Measurements from ENCODE around the gene TFE3. TPM values are rescaled to one million over a fixed set of nuclear protein-coding genes. Genes with fewer than 3 reads are reported as not detected.

TFE3 gene, protein sequence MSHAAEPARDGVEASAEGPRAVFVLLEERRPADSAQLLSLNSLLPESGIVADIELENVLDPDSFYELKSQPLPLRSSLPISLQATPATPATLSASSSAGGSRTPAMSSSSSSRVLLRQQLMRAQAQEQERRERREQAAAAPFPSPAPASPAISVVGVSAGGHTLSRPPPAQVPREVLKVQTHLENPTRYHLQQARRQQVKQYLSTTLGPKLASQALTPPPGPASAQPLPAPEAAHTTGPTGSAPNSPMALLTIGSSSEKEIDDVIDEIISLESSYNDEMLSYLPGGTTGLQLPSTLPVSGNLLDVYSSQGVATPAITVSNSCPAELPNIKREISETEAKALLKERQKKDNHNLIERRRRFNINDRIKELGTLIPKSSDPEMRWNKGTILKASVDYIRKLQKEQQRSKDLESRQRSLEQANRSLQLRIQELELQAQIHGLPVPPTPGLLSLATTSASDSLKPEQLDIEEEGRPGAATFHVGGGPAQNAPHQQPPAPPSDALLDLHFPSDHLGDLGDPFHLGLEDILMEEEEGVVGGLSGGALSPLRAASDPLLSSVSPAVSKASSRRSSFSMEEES
- 27.9 TPM for total RNA-seq

DNA sequence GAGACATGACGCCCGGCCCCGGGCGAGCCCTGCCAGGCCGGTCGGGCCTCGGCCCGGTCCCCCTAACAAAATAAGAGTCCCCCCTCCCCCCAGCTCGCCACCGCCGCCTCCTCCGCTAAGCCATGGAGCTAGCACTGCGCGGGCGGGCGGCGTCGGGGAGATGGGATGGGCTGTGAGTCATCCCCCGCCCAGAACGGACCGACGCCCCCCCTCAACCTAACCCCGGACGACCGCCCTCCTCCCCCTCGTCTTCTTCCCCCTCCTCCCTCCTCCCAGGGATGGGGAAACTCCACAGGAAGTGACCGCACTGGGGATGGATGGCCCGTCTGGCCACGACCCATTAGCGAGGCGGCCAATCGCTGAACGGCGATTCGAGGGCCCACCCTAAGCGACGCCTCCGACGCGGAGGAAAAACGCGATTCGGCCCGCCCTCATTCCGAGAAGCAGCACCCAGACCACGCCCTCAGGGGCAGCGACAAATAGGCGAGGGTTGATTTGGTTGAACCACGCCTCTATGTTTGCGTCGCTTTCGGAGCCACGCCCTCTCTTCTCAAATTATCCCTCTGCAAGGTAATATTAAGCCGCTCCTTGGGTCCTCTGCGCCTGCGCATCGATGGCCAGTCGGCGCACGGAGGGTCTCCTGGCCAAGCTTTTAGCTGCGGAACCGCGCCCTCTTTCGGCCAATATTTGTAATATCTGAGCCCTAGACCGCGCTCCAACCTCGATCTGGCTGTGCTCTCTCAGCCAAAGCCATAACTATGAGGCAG is at the start of gene TFE3:
TFE3 (minus strand) TSS at position 138 of the 767 bp plus-strand sequence; CDS start at position 7, 131 bp downstream.

DNA sequence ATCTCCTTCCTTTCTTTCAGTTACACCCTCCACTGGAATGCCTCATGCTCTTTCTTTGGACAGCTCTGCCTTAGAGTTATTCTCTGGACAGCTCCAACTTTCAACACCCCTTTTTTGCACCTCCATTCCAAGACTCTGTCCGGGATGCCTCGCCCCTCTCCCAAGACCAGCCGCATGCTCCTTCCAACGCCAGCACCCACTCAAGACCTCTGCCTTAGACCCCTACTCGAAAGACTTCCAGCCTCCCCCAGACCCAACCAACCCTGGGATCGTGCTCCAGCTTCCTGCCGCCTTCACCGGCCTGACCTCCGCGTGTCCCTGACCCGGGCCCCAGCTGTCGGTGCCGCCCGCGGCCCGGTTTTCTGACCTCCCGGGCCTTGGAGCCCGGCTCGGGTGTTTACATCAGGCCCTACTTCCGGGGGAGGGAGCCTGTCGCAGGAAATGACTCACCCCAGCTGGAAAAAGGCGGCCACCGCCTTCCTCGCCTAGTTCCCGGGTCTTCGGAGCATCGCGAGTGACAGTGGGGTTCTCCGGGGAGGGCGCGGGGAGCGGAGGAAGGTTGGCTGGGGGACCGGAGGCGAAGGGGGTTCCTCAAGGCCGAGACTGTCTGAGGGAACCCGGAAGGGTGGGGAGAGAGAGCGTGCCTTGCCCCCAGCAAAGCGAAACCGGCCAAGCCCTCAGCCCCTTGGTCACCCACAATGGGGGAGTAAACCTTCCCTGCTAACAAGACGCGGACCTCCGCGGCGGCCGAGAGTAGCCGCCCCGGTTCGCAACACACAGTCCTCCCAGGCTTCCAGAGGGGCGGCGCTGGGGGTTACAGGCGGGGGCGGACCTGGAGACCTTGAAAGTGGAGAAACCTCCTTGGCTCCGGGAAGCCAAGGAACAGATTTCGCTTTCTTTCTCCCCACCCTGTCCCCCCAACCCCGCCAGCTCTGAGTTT is 36.6 kb upstream of the TFE3 start, which contains the start of gene WDR45:
WDR45 (minus strand) TSS at position 399 of the 940 bp plus-strand sequence. CDS start 1,792 bp downstream, outside the sequence.

DNA sequence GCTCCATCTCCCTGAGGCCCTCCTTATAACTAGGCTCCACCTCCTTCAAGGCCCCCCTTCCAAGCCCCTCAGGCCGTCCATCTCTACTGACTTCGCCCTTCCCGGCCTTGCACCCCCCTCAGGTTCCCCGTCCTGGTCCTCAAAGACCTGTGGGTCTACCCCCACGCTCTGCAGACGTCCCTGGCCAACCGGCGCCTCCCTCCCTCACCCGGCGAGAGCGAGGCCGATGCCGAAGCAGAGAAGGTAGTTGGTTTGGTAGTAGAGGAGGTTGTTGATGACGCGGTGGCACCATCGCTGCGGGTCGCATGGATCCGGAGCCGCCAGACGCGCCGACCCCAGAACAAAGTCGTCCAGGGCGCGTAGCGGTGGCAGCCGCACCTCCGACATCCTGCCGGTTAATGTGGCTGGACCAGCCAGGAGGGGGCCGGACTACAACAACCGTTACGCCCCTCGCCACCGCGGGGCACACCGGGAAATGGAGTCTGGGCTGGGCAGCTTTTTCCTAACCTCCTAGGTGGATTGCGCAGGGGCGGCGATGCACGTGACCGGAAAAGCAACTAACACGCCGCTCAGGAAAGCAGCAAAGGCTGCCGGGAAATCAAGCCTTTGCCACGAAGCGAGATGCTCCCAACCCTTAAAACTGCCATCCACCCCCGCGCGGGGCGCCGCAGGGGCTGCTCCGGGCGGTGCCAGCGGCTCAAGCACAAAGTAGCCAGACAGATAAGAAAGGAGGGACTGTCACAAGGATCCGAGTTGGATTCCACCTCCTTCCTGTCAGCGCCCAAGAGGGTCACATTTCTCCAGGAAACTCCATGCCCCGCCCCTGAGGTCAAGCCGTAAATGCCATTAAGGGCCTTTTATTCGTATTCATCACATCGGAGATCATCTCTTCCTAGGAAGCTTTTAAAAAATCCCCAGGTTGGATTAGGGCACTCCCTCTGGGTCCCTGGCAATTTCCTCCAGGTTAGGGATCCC is 30.7 kb upstream of the TFE3 start, which contains the start of gene PRAF2:
PRAF2 (minus strand) TSS at position 402 of the 975 bp plus-strand sequence; CDS start at position 387, 15 bp downstream.

DNA sequence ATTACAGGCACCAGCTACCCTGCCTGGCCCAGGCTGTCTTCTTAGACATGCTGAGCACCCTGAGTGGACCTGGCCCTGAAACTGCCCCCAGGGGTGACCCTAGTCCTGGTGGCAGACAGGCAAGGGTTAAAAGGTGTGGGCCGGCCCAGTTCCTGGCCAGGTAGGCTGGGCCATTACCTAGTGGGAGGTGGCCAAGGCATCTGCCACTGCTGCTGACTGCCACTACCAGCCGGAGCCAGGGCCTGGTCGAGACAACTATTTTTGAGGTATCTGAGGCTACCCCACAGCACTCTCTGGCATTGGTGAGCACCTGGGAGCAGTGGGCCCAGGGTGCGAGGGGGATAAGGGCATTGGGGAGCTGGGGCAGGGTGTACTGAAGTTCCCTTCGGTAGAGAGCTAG is 15.6 kb upstream of the TFE3 start, which contains the start of gene CCDC120:
CCDC120 (plus strand) TSS at position 206 of the 400 bp plus-strand sequence. CDS start 3,043 bp downstream, outside the sequence.

DNA sequence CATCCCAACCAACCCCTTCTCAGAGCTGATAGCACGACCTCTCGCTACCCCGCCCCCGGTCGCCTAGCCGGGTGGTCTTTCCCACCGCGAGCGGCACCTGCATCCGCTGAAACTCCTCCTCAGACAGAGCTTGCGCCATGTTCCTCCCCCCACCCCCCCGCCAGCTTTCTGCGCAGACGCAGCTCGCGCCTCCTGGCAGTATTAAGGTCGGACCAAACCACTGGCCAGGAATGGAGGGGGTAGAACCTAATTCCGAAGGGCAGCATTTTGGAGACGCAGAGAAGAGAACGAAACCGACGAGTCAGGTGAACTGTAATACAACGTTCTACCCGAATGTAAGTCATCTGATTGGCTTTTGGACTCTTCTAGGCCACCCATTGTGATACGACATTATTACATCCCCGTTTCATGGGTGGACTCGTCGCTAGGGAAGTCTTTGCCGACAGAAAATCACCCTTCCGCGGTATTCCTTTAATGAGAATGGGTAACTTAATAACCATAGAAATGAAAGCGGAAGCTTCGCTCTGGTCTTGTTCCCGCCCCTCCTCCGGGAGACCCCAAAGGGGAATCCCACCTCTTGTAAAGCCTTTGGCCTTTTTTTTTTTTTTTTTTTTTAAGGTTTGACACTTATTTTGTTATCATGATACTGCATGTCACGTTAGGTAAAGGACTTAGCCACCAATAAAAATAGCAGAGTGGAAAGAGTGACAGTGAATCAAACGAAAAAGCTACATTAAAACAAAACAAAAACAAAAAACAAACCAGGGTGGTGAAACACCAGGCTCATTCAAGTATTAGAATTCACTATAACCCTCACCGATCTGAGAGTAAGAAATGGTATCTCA is 40.8 kb downstream of the TFE3 start, which contains the start of gene GRIPAP1:
GRIPAP1 (minus strand) TSS at position 174 of the 845 bp plus-strand sequence; CDS start at position 139, 35 bp downstream.

Small RNAs within 50 kb of the gene (small RNA-seq; reads per million reads assigned to genes)
- gene RNU4-52P (ENCODE audit: low replicate concordance): not detected

Other genes with a start within 250 kb of the TFE3 start
- gene HDAC6, start 241.3 kb downstream of the TFE3 start, total RNA-seq: 91.3 TPM
- gene ERAS, start 216.8 kb downstream of the TFE3 start, total RNA-seq: not detected
- 38.5 TPM for gene PCSK1N, start 207.7 kb downstream of the TFE3 start, total RNA-seq
- gene TIMM17B, start 145.6 kb downstream of the TFE3 start, total RNA-seq: 33.0 TPM
- 36.7 TPM for gene PQBP1, start 145.4 kb downstream of the TFE3 start, total RNA-seq
- 22.4 TPM for gene SLC35A2, start 131.7 kb downstream of the TFE3 start, total RNA-seq
- 9.3 TPM for gene PIM2, start 124.3 kb downstream of the TFE3 start, total RNA-seq
- gene OTUD5, start 85.8 kb downstream of the TFE3 start, total RNA-seq: 34.3 TPM
- gene KCND1, start 71.5 kb downstream of the TFE3 start, total RNA-seq: 2.7 TPM
- gene GRIPAP1, start 41.1 kb downstream of the TFE3 start, total RNA-seq: 28.4 TPM
- 6.4 TPM for gene CCDC120, start 15.6 kb upstream of the TFE3 start, total RNA-seq
- gene PRAF2, start 30.6 kb upstream of the TFE3 start, total RNA-seq: 8.1 TPM
- 44.8 TPM for gene WDR45, start 36.5 kb upstream of the TFE3 start, total RNA-seq
- gene GPKOW, start 80.4 kb upstream of the TFE3 start, total RNA-seq: 24.2 TPM
- gene MAGIX, start 119.4 kb upstream of the TFE3 start, total RNA-seq: 9.5 TPM
- 24.3 TPM for gene PLP2, start 128.5 kb upstream of the TFE3 start, total RNA-seq
- gene PRICKLE3, start 143.0 kb upstream of the TFE3 start, total RNA-seq: 8.0 TPM
- gene SYP, start 156.8 kb upstream of the TFE3 start, total RNA-seq: 2.3 TPM
- 0.41 TPM for gene CACNA1F, start 190.0 kb upstream of the TFE3 start, total RNA-seq
- 21.0 TPM for gene CCDC22, start 192.1 kb upstream of the TFE3 start, total RNA-seq
- gene FOXP3, start 221.4 kb upstream of the TFE3 start, total RNA-seq: 0.23 TPM
- gene PPP1R3F, start 226.4 kb upstream of the TFE3 start, total RNA-seq: 8.3 TPM

Measured in metanephros (tissue), 2 donors.